ENCODE measurements around the gene SLC27A2.

SLC27A2 gene

DNA sequence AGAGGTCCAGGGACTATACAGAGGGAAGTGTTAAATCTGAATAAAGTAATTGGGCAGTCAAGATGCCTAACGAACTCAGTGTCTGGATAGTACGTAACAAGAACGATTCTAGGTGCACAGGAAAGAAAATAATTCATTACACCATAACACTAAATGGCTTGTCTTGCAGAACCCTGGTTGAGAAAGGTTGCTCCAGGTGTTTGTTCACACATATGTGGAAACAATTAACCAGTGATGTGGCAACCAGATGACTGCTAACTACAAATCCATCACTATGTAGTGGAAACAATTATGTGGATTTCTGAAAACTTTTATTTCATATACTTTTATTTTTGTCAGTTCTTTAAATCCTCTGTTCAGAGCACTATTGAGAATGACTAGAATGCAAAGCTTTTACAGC lies 93.9 kb downstream of the SLC27A2 start:
- Histone ChIP-seq H3K4me1 (ENCODE audit: control insufficient read depth in 1 of 2, insufficient read depth in 1 of 2, low read depth in 1 of 2, low read length in 1 of 2) (peaks cover 51 to 52% of the 10 kb centered on the region in 2 experiments), H3K9me3 (no peaks in the 10 kb centered on the region), H3K36me3 (no peaks in the 10 kb centered on the region), H3K4me3 (ENCODE audit: low read depth in 1 of 2, low read length in 1 of 2) (peak overlapping the region; percentile 2 to 18), H3K27me3 (no peaks in the 10 kb centered on the region), H3K27ac (peak overlapping the region; percentile 86)
- TF ChIP-seq, protein P1, sequence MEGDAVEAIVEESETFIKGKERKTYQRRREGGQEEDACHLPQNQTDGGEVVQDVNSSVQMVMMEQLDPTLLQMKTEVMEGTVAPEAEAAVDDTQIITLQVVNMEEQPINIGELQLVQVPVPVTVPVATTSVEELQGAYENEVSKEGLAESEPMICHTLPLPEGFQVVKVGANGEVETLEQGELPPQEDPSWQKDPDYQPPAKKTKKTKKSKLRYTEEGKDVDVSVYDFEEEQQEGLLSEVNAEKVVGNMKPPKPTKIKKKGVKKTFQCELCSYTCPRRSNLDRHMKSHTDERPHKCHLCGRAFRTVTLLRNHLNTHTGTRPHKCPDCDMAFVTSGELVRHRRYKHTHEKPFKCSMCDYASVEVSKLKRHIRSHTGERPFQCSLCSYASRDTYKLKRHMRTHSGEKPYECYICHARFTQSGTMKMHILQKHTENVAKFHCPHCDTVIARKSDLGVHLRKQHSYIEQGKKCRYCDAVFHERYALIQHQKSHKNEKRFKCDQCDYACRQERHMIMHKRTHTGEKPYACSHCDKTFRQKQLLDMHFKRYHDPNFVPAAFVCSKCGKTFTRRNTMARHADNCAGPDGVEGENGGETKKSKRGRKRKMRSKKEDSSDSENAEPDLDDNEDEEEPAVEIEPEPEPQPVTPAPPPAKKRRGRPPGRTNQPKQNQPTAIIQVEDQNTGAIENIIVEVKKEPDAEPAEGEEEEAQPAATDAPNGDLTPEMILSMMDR (IDR thresholded peaks at IDR 0.05), result no peak

DNA sequence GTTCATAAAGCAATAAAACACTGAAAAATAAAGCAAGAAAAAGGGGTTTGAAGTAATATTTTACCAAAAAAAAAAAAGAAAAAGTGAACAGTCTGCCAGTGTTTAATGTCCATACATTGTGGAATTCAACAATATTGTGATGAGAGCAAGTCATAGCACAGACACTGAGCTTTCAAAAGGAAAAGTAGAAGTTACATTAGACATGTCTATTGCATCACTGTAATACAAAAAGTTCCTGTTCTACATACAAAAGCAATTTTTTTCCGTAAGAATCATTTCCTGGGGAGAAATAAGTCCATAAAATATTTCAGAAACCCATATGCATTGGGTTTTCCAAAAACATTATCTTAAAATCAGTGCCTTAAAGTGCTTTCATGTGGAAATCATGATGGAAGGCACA lies 95.4 kb downstream of the SLC27A2 start:
- no peaks in the 10 kb centered on the region for H3K9me3 ChIP-seq
- H3K4me1 ChIP-seq (ENCODE audit: control insufficient read depth in 1 of 2, insufficient read depth in 1 of 2, low read depth in 1 of 2, low read length in 1 of 2), result peaks cover 51 to 52% of the 10 kb centered on the region in 2 experiments
- TF ChIP-seq, protein P1 (IDR thresholded peaks at IDR 0.05), result no peak
- H3K36me3 ChIP-seq, result no peaks in the 10 kb centered on the region
- peak overlapping the region; percentile 7 to 47 for H3K4me3 ChIP-seq (ENCODE audit: low read depth in 1 of 2, low read length in 1 of 2)
- no peaks in the 10 kb centered on the region for H3K27me3 ChIP-seq
- H3K27ac ChIP-seq, result peak overlapping the region; percentile 86

DNA sequence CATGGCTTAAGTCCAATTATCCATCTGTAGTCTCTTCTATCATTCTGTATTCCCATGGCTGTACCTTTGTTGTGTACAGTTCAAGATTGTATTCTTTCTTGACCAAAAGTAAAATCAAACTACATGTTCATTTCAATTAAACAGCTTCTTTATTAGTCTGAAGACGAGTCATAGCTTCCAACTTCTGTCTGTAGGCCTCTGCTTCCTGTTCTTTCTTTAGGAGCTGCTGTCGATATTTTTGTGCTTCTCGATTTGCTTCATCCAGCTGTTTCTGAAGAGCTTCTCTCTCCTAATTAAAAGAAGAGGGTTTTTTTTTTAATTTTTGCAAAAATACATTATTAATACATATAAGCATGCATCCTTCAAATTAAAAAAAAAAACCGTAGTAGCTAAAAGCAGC lies 96.5 kb downstream of the SLC27A2 start:
- TF ChIP-seq, protein P1 (IDR thresholded peaks at IDR 0.05), result no peak

DNA sequence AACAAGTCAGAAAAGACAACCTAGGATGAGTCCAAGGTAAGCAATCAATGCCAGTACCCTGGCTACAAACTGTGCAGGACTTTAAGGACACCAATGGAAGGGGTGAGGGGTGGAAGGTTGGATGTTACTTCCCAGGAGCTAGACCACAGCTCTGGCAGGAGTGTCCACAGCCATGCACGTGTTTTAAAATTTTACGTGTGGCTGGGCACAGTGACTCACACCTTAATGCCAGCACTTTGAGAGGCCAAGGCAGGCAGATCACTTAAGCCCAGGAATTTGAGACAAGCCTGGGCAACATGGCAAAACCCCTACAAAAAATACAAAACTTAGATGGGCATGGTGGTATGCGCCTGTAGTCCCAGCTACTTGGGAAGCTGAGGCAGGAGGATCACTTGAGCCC lies 98.3 kb downstream of the SLC27A2 start:
- H3K4me1 ChIP-seq (ENCODE audit: control insufficient read depth in 1 of 2, insufficient read depth in 1 of 2, low read depth in 1 of 2, low read length in 1 of 2), result peaks cover 36 to 40% of the 10 kb centered on the region in 2 experiments

More for the DNA sequence above, 96.5 kb downstream of the SLC27A2 start:
- Histone ChIP-seq H3K4me1 (ENCODE audit: control insufficient read depth in 1 of 2, insufficient read depth in 1 of 2, low read depth in 1 of 2, low read length in 1 of 2) (peaks cover 51 to 52% of the 10 kb centered on the region in 2 experiments), H3K27me3 (no peaks in the 10 kb centered on the region), H3K9me3 (no peaks in the 10 kb centered on the region), H3K4me3 (ENCODE audit: low read depth in 1 of 2, low read length in 1 of 2) (peak overlapping the region in 1 of 2 experiments; percentile 47), H3K36me3 (no peaks in the 10 kb centered on the region), H3K27ac (peak overlapping the region; percentile 86)

DNA sequence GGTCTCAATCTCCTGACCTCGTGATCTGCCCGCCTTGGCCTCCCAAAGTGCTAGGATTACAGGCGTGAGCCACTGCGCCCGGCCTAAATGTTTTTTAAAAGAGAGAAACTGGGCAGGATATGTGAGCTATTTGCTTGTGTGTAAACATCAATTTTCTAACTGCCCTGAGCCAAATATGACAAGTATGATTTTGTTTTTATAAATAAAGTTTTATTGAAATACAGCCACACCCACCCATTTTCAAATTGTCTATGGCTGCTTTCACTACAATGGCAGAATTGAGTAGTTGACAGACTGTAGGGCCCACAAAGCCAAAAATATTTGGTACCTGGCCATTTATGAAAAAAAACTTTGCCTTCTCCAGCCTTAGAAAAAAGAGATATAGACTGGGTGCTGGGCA lies 99.4 kb downstream of the SLC27A2 start:
- Histone ChIP-seq H3K36me3 (no peaks in the 10 kb centered on the region), H3K9me3 (no peaks in the 10 kb centered on the region), H3K4me3 (ENCODE audit: low read depth in 1 of 2, low read length in 1 of 2) (no peak overlapping the region), H3K27me3 (no peaks in the 10 kb centered on the region), H3K4me1 (ENCODE audit: control insufficient read depth in 1 of 2, insufficient read depth in 1 of 2, low read depth in 1 of 2, low read length in 1 of 2) (peaks cover 25 to 28% of the 10 kb centered on the region in 2 experiments), H3K27ac (no peak overlapping the region)
- TF ChIP-seq, protein P1 (IDR thresholded peaks at IDR 0.05), result no peak

More for the DNA sequence above, 98.3 kb downstream of the SLC27A2 start:
- TF ChIP-seq, protein P1 (IDR thresholded peaks at IDR 0.05), result no peak
- Histone ChIP-seq H3K27ac (no peak overlapping the region), H3K27me3 (no peaks in the 10 kb centered on the region), H3K4me3 (ENCODE audit: low read depth in 1 of 2, low read length in 1 of 2) (no peak overlapping the region), H3K36me3 (no peaks in the 10 kb centered on the region), H3K9me3 (no peaks in the 10 kb centered on the region)
